Spleen (tissue), 11 donors: ENCODE results near the gene TNNI3. TPM values are rescaled to one million over a fixed set of nuclear protein-coding genes. Genes with fewer than 3 reads are reported as not detected.

Experiments
- DNase-seq: peaks from one replicate; pipeline ENCODE4 v3.0.0-alpha.2; 2020
- H3K27ac ChIP-seq, 8 donors: fragments of 200-600 bp; sonication (generic) in 7 of 8; 1 replicate in 4 of 8; 2 replicates in 4 of 8; pipeline versions ENCODE4 v1.5.0 to v1.8.0; 2016 to 2021; ENCODE audit warnings: inconsistent platforms in 4 of 8, mild to moderate bottlenecking in 4 of 8, moderate library complexity in 1 of 8
- H3K27me3 ChIP-seq, 7 donors: fragments of 200-600 bp; sonication (generic) in 6 of 7; replicated peaks in 1 of 7; 1 replicate in 4 of 7; 2 replicates in 3 of 7; pipeline versions ENCODE4 v1.5.0 to v1.8.0; 2016 to 2021; ENCODE audit warnings: inconsistent platforms in 3 of 7, mild to moderate bottlenecking in 1 of 7
- H3K36me3 ChIP-seq, 6 donors: fragments of 200-600 bp; sonication (generic) in 5 of 6; 1 replicate in 4 of 6; 2 replicates in 2 of 6; pipeline versions ENCODE4 v1.5.0 to v1.8.0; 2016 to 2021; ENCODE audit warnings: inconsistent platforms in 2 of 6
- H3K4me1 ChIP-seq, 6 donors: fragments of 200-600 bp; sonication (generic) in 5 of 6; 1 replicate in 3 of 6; 2 replicates in 3 of 6; pipeline versions ENCODE4 v1.5.0 to v1.8.0; 2016 to 2021; ENCODE audit warnings: inconsistent platforms in 3 of 6
- H3K4me3 ChIP-seq, 8 donors: fragments of 200-600 bp; sonication (generic) in 7 of 8; 1 replicate in 4 of 8; 2 replicates in 4 of 8; pipeline versions ENCODE4 v1.5.0 to v1.8.0; 2016 to 2021; ENCODE audit warnings: inconsistent platforms in 4 of 8, mild to moderate bottlenecking in 4 of 8, moderate library complexity in 2 of 8
- H3K9me3 ChIP-seq, 8 donors: fragments of 200-600 bp; sonication (generic) in 7 of 8; 1 replicate in 4 of 8; 2 replicates in 4 of 8; pipeline versions ENCODE4 v1.5.0 to v1.8.0; 2016 to 2021; ENCODE audit warnings: inconsistent platforms in 4 of 8
- POLR2A ChIP-seq, 3 donors: fragments of 450-650 bp; IDR thresholded peaks; one replicate each; pipeline ENCODE4 v1.5.1; 2017; ENCODE audit warnings: antibody characterized with exemption in 3 of 3, mild to moderate bottlenecking in 1 of 3
- POLR2AphosphoS5 ChIP-seq, 3 donors: sonication (generic); formaldehyde crosslinking; IDR thresholded peaks; one replicate each; pipeline ENCODE4 v1.5.1; 2017; ENCODE audit warnings: antibody characterized with exemption in 3 of 3
- WGBS, 5 donors: extraction: QIAGEN DNeasy Blood & Tissue Kit in 3 of 5; methylation state at CpG; one replicate each; pipeline versions ENCODE4 v1.1.5 to v1.1.7; 2013 to 2018; 5-methylcytosine and 5-hydroxymethylcytosine counted together
- intact Hi-C: fragments of 100-400 bp; cut with DNase I; formaldehyde crosslinking; loops from one replicate; pipeline ENCODE4 v1.15.0; 2023; ENCODE audit warnings: low total_unique reads
- microRNA-seq, 3 donors: library from miRNA; unstranded; fragments of <30 nt; microRNA quantifications; one replicate each; pipeline versions ENCODE4 to v1.1.0, GENCODE V29; 2019 to 2020
- polyA plus RNA-seq, 3 donors: library from polyadenylated mRNA; stranded (reverse); fragments of 200-250 nt; gene quantifications; one replicate each; pipeline ENCODE4 v1.2.1, GENCODE V29; 2013
- small RNA-seq, 4 donors: library from RNA; depleted of rRNA; stranded (forward); fragments of <200 nt; gene quantifications; one replicate each; pipeline ENCODE3, GENCODE V24; 2016
- total RNA-seq, 7 donors: library from RNA; depleted of rRNA in 3 of 7; stranded (reverse); fragments of >200 nt in 3 of 7; fragmentation: NEBNext Ultra II Directional in 4 of 7; extraction: Animal tissue kit (Norgen Biotek cat#: 25700) in 4 of 7; gene quantifications; one replicate each; pipeline versions ENCODE4 v1.1.0 to v1.2.1, GENCODE V29; 2016 to 2021
- TF ChIP-seq, protein P1 (sequence below), 11 experiments: fragments of 200-600 bp in 7 of 11; fragments of 450-650 bp in 4 of 11; sonication (generic) in 4 of 11; IDR thresholded peaks in 8 of 11; conservative IDR thresholded peaks in 3 of 11; 1 replicate in 7 of 11; 2 replicates in 4 of 11; pipeline versions ENCODE4 v1.4.0 to v1.8.0; 2016 to 2021; ENCODE audit warnings: antibody characterized with exemption in 11 of 11, inconsistent platforms in 4 of 11, mild to moderate bottlenecking in 1 of 11
- donor health status: healthy with polysubstance abuse.
- donor health status: DM: no; HTN: no; CAD: no; lungs with moderate emphysema.
- donor health status: DM: no; HTN: no; CAD: no.
- donor health status: Bipolar disorder and iron deficiency.
- donor health status: healthy.
- donor health status: DM: no; HTN: no; CAD: no.
- donor health status: DM: yes; HTN: yes; CAD: no.

TNNI3 gene
- total and polyA plus RNA-seq, 10 donors: 0.15 to 0.74 (median 0.70) TPM; not detected in 7

DNA sequence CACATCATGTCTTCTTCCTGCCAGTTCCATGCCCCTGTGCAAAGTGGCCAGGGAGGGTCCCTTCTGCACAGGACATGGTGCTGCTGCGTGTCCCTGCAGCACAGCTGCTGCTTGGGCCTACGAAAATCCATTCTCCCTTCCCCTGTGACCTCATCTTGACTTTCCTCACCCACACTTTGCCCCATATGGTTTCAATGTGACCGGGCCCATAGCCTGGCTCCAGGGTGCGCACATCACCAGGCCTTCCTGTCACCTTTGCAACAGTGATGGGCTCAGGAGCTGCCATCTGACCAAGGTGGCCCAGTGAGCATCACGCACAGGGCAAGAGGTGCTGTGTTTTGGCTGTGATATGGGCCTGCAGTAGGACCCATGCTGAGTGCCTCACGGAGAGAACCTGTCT is 50.9 kb downstream of the TNNI3 start:
- intact Hi-C loops: no loop called here
- Histone ChIP-seq H3K4me3 (no peak overlapping the region), H3K4me1 (peaks cover 0 to 6% (median 3%) of the 10 kb centered on the region in 6 donors), H3K27me3 (no peaks in the 10 kb centered on the region), H3K27ac (no peak overlapping the region), H3K36me3 (peaks cover 0 to 90% (median 32%) of the 10 kb centered on the region in 6 donors), H3K9me3 (peaks cover 0 to 10% (median 8%) of the 10 kb centered on the region in 8 donors)
- DNase-seq: no peak
- TF ChIP-seq, protein P1, sequence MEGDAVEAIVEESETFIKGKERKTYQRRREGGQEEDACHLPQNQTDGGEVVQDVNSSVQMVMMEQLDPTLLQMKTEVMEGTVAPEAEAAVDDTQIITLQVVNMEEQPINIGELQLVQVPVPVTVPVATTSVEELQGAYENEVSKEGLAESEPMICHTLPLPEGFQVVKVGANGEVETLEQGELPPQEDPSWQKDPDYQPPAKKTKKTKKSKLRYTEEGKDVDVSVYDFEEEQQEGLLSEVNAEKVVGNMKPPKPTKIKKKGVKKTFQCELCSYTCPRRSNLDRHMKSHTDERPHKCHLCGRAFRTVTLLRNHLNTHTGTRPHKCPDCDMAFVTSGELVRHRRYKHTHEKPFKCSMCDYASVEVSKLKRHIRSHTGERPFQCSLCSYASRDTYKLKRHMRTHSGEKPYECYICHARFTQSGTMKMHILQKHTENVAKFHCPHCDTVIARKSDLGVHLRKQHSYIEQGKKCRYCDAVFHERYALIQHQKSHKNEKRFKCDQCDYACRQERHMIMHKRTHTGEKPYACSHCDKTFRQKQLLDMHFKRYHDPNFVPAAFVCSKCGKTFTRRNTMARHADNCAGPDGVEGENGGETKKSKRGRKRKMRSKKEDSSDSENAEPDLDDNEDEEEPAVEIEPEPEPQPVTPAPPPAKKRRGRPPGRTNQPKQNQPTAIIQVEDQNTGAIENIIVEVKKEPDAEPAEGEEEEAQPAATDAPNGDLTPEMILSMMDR (IDR thresholded peaks at IDR 0.05 in 8 of 11, conservative IDR thresholded peaks at IDR 0.05 in 3 of 11): no peak
- TF ChIP-seq POLR2AphosphoS5 (IDR thresholded peaks at IDR 0.05): peak in 1 of 3 donors; percentile 8
- 91 to 94% (median 92%) methylated on average over 5 to 6 of the region's 6 CpGs for WGBS, 5 donors

DNA sequence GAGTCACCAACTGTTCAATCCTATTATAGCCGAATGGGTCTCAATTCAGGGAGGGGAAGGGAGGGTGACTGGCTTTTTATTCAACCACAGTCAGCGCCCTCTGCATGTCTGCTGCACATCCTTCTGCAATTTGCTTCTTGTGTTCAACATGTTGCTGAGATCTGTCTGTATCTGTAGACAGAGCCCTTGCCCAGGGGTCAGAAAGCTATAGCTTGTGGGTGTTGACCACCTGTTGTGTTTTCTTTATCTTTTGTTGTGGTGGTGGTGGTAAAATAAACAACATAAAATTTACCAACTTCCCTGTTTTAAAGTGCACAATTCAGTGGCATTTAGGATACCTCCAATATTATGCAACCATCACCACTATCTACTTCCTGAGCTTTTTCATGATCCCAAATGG is 52.3 kb downstream of the TNNI3 start:
- no peak for TF ChIP-seq POLR2A (IDR thresholded peaks at IDR 0.05)
- TF ChIP-seq, protein P1 (IDR thresholded peaks at IDR 0.05 in 8 of 11, conservative IDR thresholded peaks at IDR 0.05 in 3 of 11): no peak
- no peak for TF ChIP-seq POLR2AphosphoS5 (IDR thresholded peaks at IDR 0.05)
- peaks cover 0 to 10% (median 8%) of the 10 kb centered on the region in 8 donors for H3K9me3 ChIP-seq
- WGBS, 5 donors: 79 to 88% (median 87%) methylated on average over 2 of the region's 2 CpGs
- no peak for DNase-seq
- peaks cover 0 to 93% (median 40%) of the 10 kb centered on the region in 6 donors for H3K36me3 ChIP-seq
- H3K27ac ChIP-seq: no peak overlapping the region
- peaks cover 0 to 8% (median 1%) of the 10 kb centered on the region in 6 donors for H3K4me1 ChIP-seq
- intact Hi-C loops: no loop called here
- H3K27me3 ChIP-seq: no peaks in the 10 kb centered on the region
- H3K4me3 ChIP-seq: no peak overlapping the region

DNA sequence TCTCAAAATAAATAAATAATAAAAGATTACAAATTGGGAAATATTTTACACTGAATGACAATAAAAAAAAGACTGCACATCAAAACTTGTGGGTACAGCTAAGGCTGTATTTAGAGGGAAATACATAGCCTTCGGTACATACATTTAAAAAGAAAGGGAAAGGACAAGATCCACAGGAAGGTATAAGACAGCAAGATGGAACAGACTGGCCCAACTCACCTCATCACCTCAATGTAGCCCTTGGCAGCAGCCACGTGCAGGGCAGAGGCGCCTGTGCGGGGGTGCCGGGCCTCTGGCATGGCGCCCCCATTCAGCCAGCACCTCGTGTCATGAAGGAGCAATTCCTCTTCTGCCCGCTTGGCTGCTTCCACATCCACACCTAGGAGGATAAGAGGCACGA is 54.3 kb downstream of the TNNI3 start:
- Histone ChIP-seq H3K4me1 (peaks cover 5 to 29% (median 20%) of the 10 kb centered on the region in 6 donors), H3K4me3 (no peak overlapping the region), H3K36me3 (peaks cover 0 to 93% (median 41%) of the 10 kb centered on the region in 6 donors), H3K27ac (no peak overlapping the region), H3K9me3 (peaks cover 0 to 10% (median 8%) of the 10 kb centered on the region in 8 donors), H3K27me3 (no peaks in the 10 kb centered on the region)
- 96 to 98% (median 96%) methylated on average over 9 of the region's 9 CpGs for WGBS, 5 donors
- no peak for DNase-seq
- TF ChIP-seq POLR2AphosphoS5 (IDR thresholded peaks at IDR 0.05) (peak in 1 of 3 donors; percentile 39), POLR2A (IDR thresholded peaks at IDR 0.05) (no peak)
- intact Hi-C loops: no loop called here

Small RNAs within 50 kb of the gene (microRNA-seq; reads per million reads assigned to microRNA genes)
- gene MIR7975: 0 reads per million in 3 donors

Small RNAs within 50 kb of the gene (small RNA-seq; reads per million reads assigned to genes)
- 0 to 0.07 (median 0) reads per million in 4 donors for gene MIR7975
- gene RF01210: 0 reads per million in 4 donors

Other genes starting within 250 kb of the TNNI3 start
- 1 to 10 TPM in 1 of 7 donors, under 1 TPM in 6; 0.09 to 1.3 (median 0.36) TPM for gene NLRP7, start 210.2 kb downstream of the TNNI3 start, total RNA-seq
- under 1 TPM; 0.09 to 0.11 (median 0.10) TPM for gene NLRP7, start 210.2 kb downstream of the TNNI3 start, polyA plus RNA-seq
- gene NLRP2, start 191.4 kb downstream of the TNNI3 start, total RNA-seq: 10 to 100 TPM in 2 of 7 donors, 1 to 10 TPM in 5; 5.1 to 21.2 (median 7.6) TPM
- gene NLRP2, start 191.4 kb downstream of the TNNI3 start, polyA plus RNA-seq: 10 to 100 TPM in 1 of 3 donors, 1 to 10 TPM in 2; 2.0 to 16.1 (median 3.8) TPM
- gene GP6, start 119.5 kb downstream of the TNNI3 start, total RNA-seq: 1 to 10 TPM; 1.3 to 3.8 (median 1.7) TPM
- gene GP6, start 119.5 kb downstream of the TNNI3 start, polyA plus RNA-seq: under 1 TPM; 0.09 to 0.41 (median 0.35) TPM
- 10 to 100 TPM; 15.3 to 31.5 (median 17.9) TPM for gene RDH13, start 94.6 kb downstream of the TNNI3 start, total RNA-seq
- gene RDH13, start 94.6 kb downstream of the TNNI3 start, polyA plus RNA-seq: 10 to 100 TPM in 1 of 3 donors, 1 to 10 TPM in 2; 4.6 to 13.5 (median 7.6) TPM
- 1 to 10 TPM in 5 of 7 donors, under 1 TPM in 1, not detected in 1; 0.37 to 3.4 (median 2.2) TPM for gene EPS8L1, start 81.9 kb downstream of the TNNI3 start, total RNA-seq
- 1 to 10 TPM; 5.2 to 5.3 (median 5.3) TPM for gene EPS8L1, start 81.9 kb downstream of the TNNI3 start, polyA plus RNA-seq
- gene PPP1R12C, start 40.1 kb downstream of the TNNI3 start, total RNA-seq: 100 to 1,000 TPM in 5 of 7 donors, 10 to 100 TPM in 2; 88.2 to 193 (median 129) TPM
- 100 to 1,000 TPM in 2 of 3 donors, 10 to 100 TPM in 1; 98.2 to 292 (median 263) TPM for gene PPP1R12C, start 40.1 kb downstream of the TNNI3 start, polyA plus RNA-seq
- gene TNNT1, start 8.5 kb downstream of the TNNI3 start, total RNA-seq: 1 to 10 TPM in 4 of 7 donors, not detected in 3; 1.3 to 5.4 (median 2.6) TPM
- gene TNNT1, start 8.5 kb downstream of the TNNI3 start, polyA plus RNA-seq: 1 to 10 TPM in 1 of 3 donors, under 1 TPM in 2; 0.26 to 6.2 (median 0.94) TPM
- gene DNAAF3, start 8.9 kb upstream of the TNNI3 start, total RNA-seq: 1 to 10 TPM in 2 of 7 donors, under 1 TPM in 3, not detected in 2; 0.68 to 1.1 (median 0.76) TPM
- gene DNAAF3, start 8.9 kb upstream of the TNNI3 start, polyA plus RNA-seq: under 1 TPM; 0.28 to 0.45 (median 0.36) TPM
- 1 to 10 TPM in 1 of 7 donors, not detected in 6; 1.4 TPM for gene SYT5, start 22.6 kb upstream of the TNNI3 start, total RNA-seq
- under 1 TPM; 0.06 to 0.23 (median 0.13) TPM for gene SYT5, start 22.6 kb upstream of the TNNI3 start, polyA plus RNA-seq
- 10 to 100 TPM; 36.8 to 97.9 (median 53.8) TPM for gene PTPRH, start 51.8 kb upstream of the TNNI3 start, total RNA-seq
- gene PTPRH, start 51.8 kb upstream of the TNNI3 start, polyA plus RNA-seq: 10 to 100 TPM in 2 of 3 donors, 1 to 10 TPM in 1; 6.5 to 31.7 (median 14.9) TPM
- gene TMEM86B, start 71.0 kb upstream of the TNNI3 start, total RNA-seq: 10 to 100 TPM in 3 of 7 donors, 1 to 10 TPM in 4; 7.5 to 11.7 (median 9.6) TPM
- 10 to 100 TPM; 11.8 to 31.5 (median 28.2) TPM for gene TMEM86B, start 71.0 kb upstream of the TNNI3 start, polyA plus RNA-seq
- gene PPP6R1, start 101.3 kb upstream of the TNNI3 start, total RNA-seq: 100 to 1,000 TPM; 113 to 150 (median 133) TPM
- 10 to 100 TPM; 49.2 to 90.5 (median 65.1) TPM for gene PPP6R1, start 101.3 kb upstream of the TNNI3 start, polyA plus RNA-seq
- 10 to 100 TPM; 14.2 to 26.8 (median 17.6) TPM for gene HSPBP1, start 122.4 kb upstream of the TNNI3 start, total RNA-seq
- gene HSPBP1, start 122.4 kb upstream of the TNNI3 start, polyA plus RNA-seq: 10 to 100 TPM; 14.2 to 27.0 (median 26.4) TPM
- 1 to 10 TPM in 5 of 7 donors, under 1 TPM in 2; 0.79 to 2.9 (median 1.7) TPM for gene BRSK1, start 126.3 kb upstream of the TNNI3 start, total RNA-seq
- gene BRSK1, start 126.3 kb upstream of the TNNI3 start, polyA plus RNA-seq: 1 to 10 TPM in 2 of 3 donors, under 1 TPM in 1; 0.70 to 1.5 (median 1.0) TPM
- gene TMEM150B, start 167.6 kb upstream of the TNNI3 start, total RNA-seq: 10 to 100 TPM in 3 of 7 donors, 1 to 10 TPM in 4; 5.6 to 34.1 (median 9.9) TPM
- 1 to 10 TPM; 1.7 to 6.5 (median 4.1) TPM for gene TMEM150B, start 167.6 kb upstream of the TNNI3 start, polyA plus RNA-seq
- gene KMT5C, start 182.1 kb upstream of the TNNI3 start, total RNA-seq: 10 to 100 TPM; 10.5 to 18.1 (median 12.8) TPM
- 10 to 100 TPM in 1 of 3 donors, 1 to 10 TPM in 2; 5.7 to 12.2 (median 7.8) TPM for gene KMT5C, start 182.1 kb upstream of the TNNI3 start, polyA plus RNA-seq
- gene COX6B2, start 197.0 kb upstream of the TNNI3 start, total RNA-seq: 1 to 10 TPM in 1 of 7 donors, under 1 TPM in 4, not detected in 2; 0.30 to 1.6 (median 0.63) TPM
- gene COX6B2, start 197.0 kb upstream of the TNNI3 start, polyA plus RNA-seq: under 1 TPM in 2 of 3 donors, not detected in 1; 0.06 to 0.08 TPM
- not detected for gene GARIN5B, start 205.5 kb upstream of the TNNI3 start, total RNA-seq
- not detected for gene GARIN5B, start 205.5 kb upstream of the TNNI3 start, polyA plus RNA-seq
- under 1 TPM in 1 of 7 donors, not detected in 6; 0.23 TPM for gene IL11, start 212.7 kb upstream of the TNNI3 start, total RNA-seq
- under 1 TPM in 2 of 3 donors, not detected in 1; 0.04 to 0.06 TPM for gene IL11, start 212.7 kb upstream of the TNNI3 start, polyA plus RNA-seq
- not detected for gene TMEM190, start 219.1 kb upstream of the TNNI3 start, total RNA-seq
- under 1 TPM in 1 of 3 donors, not detected in 2; 0.20 TPM for gene TMEM190, start 219.1 kb upstream of the TNNI3 start, polyA plus RNA-seq
- gene TMEM238, start 226.6 kb upstream of the TNNI3 start, total RNA-seq: 1 to 10 TPM; 3.7 to 8.8 (median 5.0) TPM
- under 1 TPM in 2 of 3 donors, not detected in 1; 0.17 to 0.32 TPM for gene TMEM238, start 226.6 kb upstream of the TNNI3 start, polyA plus RNA-seq
- gene RPL28, start 228.2 kb upstream of the TNNI3 start, total RNA-seq: 1,000 to 10,000 TPM in 5 of 7 donors, 100 to 1,000 TPM in 2; 581 to 2,029 (median 1,447) TPM
- 1,000 to 10,000 TPM; 3,566 to 4,833 (median 4,082) TPM for gene RPL28, start 228.2 kb upstream of the TNNI3 start, polyA plus RNA-seq